ENCODE results near the gene CHST8. TPM values are rescaled to one million over a fixed set of nuclear protein-coding genes. Genes with fewer than 3 reads are reported as not detected.
A peak's percentile ranks its signal among the peaks of the same experiment; 100 is the strongest.

Gene CHST8
- total and polyA plus RNA-seq, 4 donors = 0.36 to 1.4 (median 0.96) TPM; not detected in 1

GRCh38 chr19:33789344-33789743 is 167.6 kb downstream of the CHST8 start:
- Histone ChIP-seq H3K27ac (ENCODE audit: low read depth in 1 of 2, low read length in 2 of 2) (no peak overlapping the region), H3K4me3 (ENCODE audit: low read length in 2 of 2) (no peak overlapping the region), H3K36me3 (ENCODE audit: control insufficient read depth in 1 of 2, insufficient read depth in 2 of 2, low read length in 1 of 2) (no peaks in the 10 kb centered on the region), H3K27me3 (ENCODE audit: control insufficient read depth in 1 of 2, insufficient read depth in 2 of 2, low read length in 1 of 2) (no peaks in the 10 kb centered on the region), H3K9me3 (ENCODE audit: control insufficient read depth, low read length) (no peaks in the 10 kb centered on the region), H3K4me1 (ENCODE audit: control insufficient read depth in 1 of 2, insufficient read depth in 2 of 2, low read length in 2 of 2) (no peaks in the 10 kb centered on the region)
- 87 to 89% methylated on average over 5 of the region's 5 CpGs for WGBS, 2 donors
- ATAC-seq (ENCODE audit: low FRiP score) = no peak
- intact Hi-C loops (cut with DNase I) = no loop called here
- DNase-seq = no peak

- Histone ChIP-seq H3K27me3 (ENCODE audit: control insufficient read depth in 1 of 2, insufficient read depth in 2 of 2, low read length in 1 of 2) (no peaks in the 10 kb centered on the region), H3K4me1 (ENCODE audit: control insufficient read depth in 1 of 2, insufficient read depth in 2 of 2, low read length in 2 of 2) (no peaks in the 10 kb centered on the region), H3K4me3 (ENCODE audit: low read length in 2 of 2) (peak overlapping the region; percentile 59 to 80), H3K27ac (ENCODE audit: low read depth in 1 of 2, low read length in 2 of 2) (peak overlapping the region in 1 of 2 donors; percentile 28), H3K36me3 (ENCODE audit: control insufficient read depth in 1 of 2, insufficient read depth in 2 of 2, low read length in 1 of 2) (no peaks in the 10 kb centered on the region), H3K9me3 (ENCODE audit: control insufficient read depth, low read length) (no peaks in the 10 kb centered on the region)
- ATAC-seq (ENCODE audit: low FRiP score) (no peak), DNase-seq (peak in 1 of 2 donors; percentile 83)
- WGBS, 2 donors = 8 to 12% methylated on average over 32 of the region's 32 CpGs
- intact Hi-C loops (cut with DNase I) = loop anchor here in 1 of 2 donors (5.0 kb wide), 2 partner anchors 72 to 112 kb away; no protein-coding TSS in a partner anchor
Observed at GRCh38 chr19:33794683-33795369, 173.1 kb downstream of the CHST8 start.

GRCh38 chr19:33795370-33796163 is 173.8 kb downstream of the CHST8 start:
- Histone ChIP-seq H3K27me3 (ENCODE audit: control insufficient read depth in 1 of 2, insufficient read depth in 2 of 2, low read length in 1 of 2) (no peaks in the 10 kb centered on the region), H3K9me3 (ENCODE audit: control insufficient read depth, low read length) (no peaks in the 10 kb centered on the region), H3K4me3 (ENCODE audit: low read length in 2 of 2) (peak overlapping the region; percentile 59 to 80), H3K27ac (ENCODE audit: low read depth in 1 of 2, low read length in 2 of 2) (peak overlapping the region; percentile 63 to 80), H3K36me3 (ENCODE audit: control insufficient read depth in 1 of 2, insufficient read depth in 2 of 2, low read length in 1 of 2) (no peaks in the 10 kb centered on the region), H3K4me1 (ENCODE audit: control insufficient read depth in 1 of 2, insufficient read depth in 2 of 2, low read length in 2 of 2) (no peaks in the 10 kb centered on the region)
- peak; percentile 91 for ATAC-seq (ENCODE audit: low FRiP score)
- intact Hi-C loops (cut with DNase I) = loop anchor here in 1 of 2 donors (5.0 kb wide), 2 partner anchors 72 to 112 kb away; no protein-coding TSS in a partner anchor
- WGBS, 2 donors = 1% methylated on average over 55 to 92 of the region's 92 CpGs
- DNase-seq = peak; percentile 86 to 93

- peak within 1 kb of the TSS; percentile 63 to 80 for H3K27ac ChIP-seq (ENCODE audit: low read depth in 1 of 2, low read length in 2 of 2)
- no peaks in the 10 kb centered on the region for H3K27me3 ChIP-seq (ENCODE audit: control insufficient read depth in 1 of 2, insufficient read depth in 2 of 2, low read length in 1 of 2)
- peak within 1 kb of the TSS; percentile 59 to 80 for H3K4me3 ChIP-seq (ENCODE audit: low read length in 2 of 2)
- ATAC-seq (ENCODE audit: low FRiP score) = peak; percentile 45
- H3K9me3 ChIP-seq (ENCODE audit: control insufficient read depth, low read length) = no peaks in the 10 kb centered on the region
- intact Hi-C loops (cut with DNase I) = loop anchor here in 1 of 2 donors (5.0 kb wide), 2 partner anchors 71 to 111 kb away; no protein-coding TSS in a partner anchor
- H3K4me1 ChIP-seq (ENCODE audit: control insufficient read depth in 1 of 2, insufficient read depth in 2 of 2, low read length in 2 of 2) = no peaks in the 10 kb centered on the region
- 0 to 1% methylated on average over 56 to 91 of the region's 92 CpGs for WGBS, 2 donors
- H3K36me3 ChIP-seq (ENCODE audit: control insufficient read depth in 1 of 2, insufficient read depth in 2 of 2, low read length in 1 of 2) = no peaks in the 10 kb centered on the region
- DNase-seq = peak; percentile 64 to 84
Observed at GRCh38 chr19:33796164-33796875, 174.6 kb downstream of the CHST8 start, which contains the start of gene KCTD15. TSS of gene KCTD15 (plus strand) at chr19:33796870. CDS start at chr19:33800455, 3,585 bp downstream.

- H3K4me1 ChIP-seq (ENCODE audit: control insufficient read depth in 1 of 2, insufficient read depth in 2 of 2, low read length in 2 of 2) = no peaks in the 10 kb centered on the region
- peak; percentile 63 to 89 for DNase-seq
- no peak overlapping the region for H3K27ac ChIP-seq (ENCODE audit: low read depth in 1 of 2, low read length in 2 of 2)
- H3K36me3 ChIP-seq (ENCODE audit: control insufficient read depth in 1 of 2, insufficient read depth in 2 of 2, low read length in 1 of 2) = no peaks in the 10 kb centered on the region
- no peaks in the 10 kb centered on the region for H3K27me3 ChIP-seq (ENCODE audit: control insufficient read depth in 1 of 2, insufficient read depth in 2 of 2, low read length in 1 of 2)
- peak overlapping the region; percentile 59 to 80 for H3K4me3 ChIP-seq (ENCODE audit: low read length in 2 of 2)
- intact Hi-C loops (cut with DNase I) = loop anchor here in 1 of 2 donors (5.0 kb wide), 2 partner anchors 69 to 109 kb away; no protein-coding TSS in a partner anchor
- WGBS, 2 donors = 1 to 2% methylated on average over 55 to 61 of the region's 61 CpGs
- peak; percentile 54 for ATAC-seq (ENCODE audit: low FRiP score)
- H3K9me3 ChIP-seq (ENCODE audit: control insufficient read depth, low read length) = no peaks in the 10 kb centered on the region
Observed at GRCh38 chr19:33797802-33798671, 176.3 kb downstream of the CHST8 start.

- H3K4me1 ChIP-seq (ENCODE audit: control insufficient read depth in 1 of 2, insufficient read depth in 2 of 2, low read length in 2 of 2) = no peaks in the 10 kb centered on the region
Observed at GRCh38 chr19:33798681-33799111, 176.9 kb downstream of the CHST8 start.

GRCh38 chr19:33799476-33799875 is 177.7 kb downstream of the CHST8 start:
- 73 to 80% methylated on average over 5 of the region's 5 CpGs for WGBS, 2 donors
- intact Hi-C loops (cut with DNase I) = loop anchor here in 1 of 2 donors (5.0 kb wide), 2 partner anchors 68 to 108 kb away; no protein-coding TSS in a partner anchor
- no peak overlapping the region for H3K27ac ChIP-seq (ENCODE audit: low read depth in 1 of 2, low read length in 2 of 2)

More at GRCh38 chr19:33798681-33799111, 176.9 kb downstream of the CHST8 start:
- ATAC-seq (ENCODE audit: low FRiP score) = no peak
- Histone ChIP-seq H3K9me3 (ENCODE audit: control insufficient read depth, low read length) (no peaks in the 10 kb centered on the region), H3K27ac (ENCODE audit: low read depth in 1 of 2, low read length in 2 of 2) (no peak overlapping the region), H3K36me3 (ENCODE audit: control insufficient read depth in 1 of 2, insufficient read depth in 2 of 2, low read length in 1 of 2) (no peaks in the 10 kb centered on the region), H3K27me3 (ENCODE audit: control insufficient read depth in 1 of 2, insufficient read depth in 2 of 2, low read length in 1 of 2) (no peaks in the 10 kb centered on the region), H3K4me3 (ENCODE audit: low read length in 2 of 2) (peak overlapping the region; percentile 59 to 80)
- intact Hi-C loops (cut with DNase I) = loop anchor here in 1 of 2 donors (5.0 kb wide), 2 partner anchors 69 to 109 kb away; no protein-coding TSS in a partner anchor
- WGBS, 2 donors = 5 to 19% methylated on average over 12 of the region's 12 CpGs
- DNase-seq = no peak

More at GRCh38 chr19:33799476-33799875, 177.7 kb downstream of the CHST8 start:
- Histone ChIP-seq H3K36me3 (ENCODE audit: control insufficient read depth in 1 of 2, insufficient read depth in 2 of 2, low read length in 1 of 2) (no peaks in the 10 kb centered on the region), H3K9me3 (ENCODE audit: control insufficient read depth, low read length) (no peaks in the 10 kb centered on the region), H3K4me3 (ENCODE audit: low read length in 2 of 2) (no peak overlapping the region), H3K27me3 (ENCODE audit: control insufficient read depth in 1 of 2, insufficient read depth in 2 of 2, low read length in 1 of 2) (no peaks in the 10 kb centered on the region), H3K4me1 (ENCODE audit: control insufficient read depth in 1 of 2, insufficient read depth in 2 of 2, low read length in 2 of 2) (no peaks in the 10 kb centered on the region)
- no peak for ATAC-seq (ENCODE audit: low FRiP score)
- no peak for DNase-seq
